T-helper 1 cell treated with Interleukin-12 subunit alpha and Interleukin-12 subunit beta and Interleukin-4 antibody, amounts not matched to agents 30 μg/mL and 1 μg/mL, for 36 hours (primary cell): ENCODE data around the gene ZNF91.
"Not testable (repeated sequence)": the region's sequence is repeated elsewhere in the genome, so short reads cannot be mapped to it uniquely, and the experiment has no call there.

Experiments
- H3K27ac Mint-ChIP-seq: one replicate; pipeline ENCODE4 v1.8.0; 2021; ENCODE audit warnings: mild to moderate bottlenecking, mixed read lengths
- H3K27me3 Mint-ChIP-seq: one replicate; pipeline ENCODE4 v1.8.0; 2021; ENCODE audit warnings: low read depth, mixed read lengths
- H3K36me3 Mint-ChIP-seq: one replicate; pipeline ENCODE4 v1.8.0; 2021; ENCODE audit warnings: low read depth, mixed read lengths
- H3K4me1 Mint-ChIP-seq: one replicate; pipeline ENCODE4 v1.8.0; 2021; ENCODE audit warnings: low read depth, mixed read lengths
- H3K4me3 Mint-ChIP-seq: one replicate; pipeline ENCODE4 v1.8.0; 2021; ENCODE audit warnings: mild to moderate bottlenecking, moderate library complexity, mixed read lengths
- H3K9me3 Mint-ChIP-seq: one replicate; pipeline ENCODE4 v1.8.0; 2021; ENCODE audit warnings: mixed read lengths

ZNF91 gene

DNA sequence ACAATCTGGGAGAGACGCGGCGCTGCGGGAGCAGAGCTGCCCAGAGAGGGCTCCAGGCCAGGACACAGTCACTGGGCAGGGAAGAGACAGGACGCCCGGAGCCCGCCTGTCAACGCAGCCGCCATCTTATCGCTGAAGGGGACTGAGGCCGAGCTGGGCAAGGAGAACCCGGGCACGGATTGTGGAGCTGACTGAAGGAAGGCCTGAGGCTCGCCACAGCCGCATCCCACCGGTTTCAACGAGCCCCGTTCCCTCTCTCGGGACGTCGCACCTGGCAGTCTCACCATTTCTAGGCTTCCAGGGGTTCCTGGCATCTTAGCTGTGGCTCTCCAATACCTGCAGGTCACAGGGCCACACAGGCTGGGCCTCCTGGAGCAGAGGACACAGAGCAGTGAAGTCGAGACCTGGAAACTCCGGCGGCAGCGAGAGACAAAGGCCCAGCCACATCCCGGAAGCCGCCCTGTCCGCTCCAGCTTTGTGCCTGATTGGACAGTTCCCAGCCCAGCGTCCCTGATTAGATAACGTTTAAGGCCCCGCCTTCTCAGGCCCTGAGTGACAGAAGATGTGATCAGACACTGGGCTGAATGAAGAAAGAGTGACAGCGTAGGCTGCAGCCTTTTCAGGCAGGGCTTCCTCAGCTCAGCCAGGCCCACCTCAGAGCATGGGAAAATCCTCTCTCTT lies at the start of gene ZNF91:
TSS of gene ZNF91 (minus strand) at position 431 of the 681 bp plus-strand sequence. CDS start at position 314, 117 bp downstream.
- H3K4me1 Mint-ChIP-seq, result peaks cover 5% of the 10 kb centered on the region
- H3K27me3 Mint-ChIP-seq, result no peaks in the 10 kb centered on the region
- peaks cover 41% of the 10 kb centered on the region for H3K9me3 Mint-ChIP-seq
- H3K36me3 Mint-ChIP-seq, result peaks cover 35% of the 10 kb centered on the region
- peak within 1 kb of the TSS; percentile 96 for H3K27ac Mint-ChIP-seq
- H3K4me3 Mint-ChIP-seq, result peak within 1 kb of the TSS; percentile 94

- no peaks in the 10 kb centered on the region for H3K4me1 Mint-ChIP-seq
- H3K27me3 Mint-ChIP-seq, result no peaks in the 10 kb centered on the region
- H3K36me3 Mint-ChIP-seq, result no peaks in the 10 kb centered on the region
- H3K27ac Mint-ChIP-seq, result no peak overlapping the region
- H3K4me3 Mint-ChIP-seq, result no peak overlapping the region
- H3K9me3 Mint-ChIP-seq, result peaks cover 88% of the 10 kb centered on the region
These were observed 45.5 kb upstream of the ZNF91 start for GRCh38 chr19:23440791-23441190.

GRCh38 chr19:23440207-23440606 lies 44.9 kb upstream of the ZNF91 start:
- Mint-ChIP-seq H3K9me3 (peaks cover 82% of the 10 kb centered on the region), H3K27me3 (no peaks in the 10 kb centered on the region), H3K36me3 (no peaks in the 10 kb centered on the region), H3K4me1 (no peaks in the 10 kb centered on the region), H3K4me3 (no peak overlapping the region), H3K27ac (no peak overlapping the region)

DNA sequence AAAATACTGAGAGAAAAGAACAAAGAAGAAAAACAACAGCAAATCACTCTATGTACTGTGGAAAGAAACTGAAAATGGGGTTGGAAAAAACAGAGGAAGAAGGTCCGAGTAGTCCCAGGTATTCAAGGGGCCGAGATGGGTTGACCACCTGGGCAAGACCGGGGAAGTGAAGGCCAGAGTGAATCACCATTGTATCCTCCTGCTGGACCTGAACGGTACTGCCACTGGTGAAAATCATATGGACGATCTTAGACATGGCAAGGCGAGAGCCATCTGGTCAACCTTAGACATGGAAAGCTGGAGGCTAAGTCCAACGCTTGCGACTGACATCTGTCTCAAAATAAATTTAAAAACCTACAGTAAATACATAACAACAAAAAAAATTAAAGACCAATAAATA lies 44.4 kb upstream of the ZNF91 start:
- Mint-ChIP-seq H3K9me3 (peaks cover 81% of the 10 kb centered on the region), H3K4me1 (no peaks in the 10 kb centered on the region), H3K36me3 (no peaks in the 10 kb centered on the region)

GRCh38 chr19:23437901-23438300 lies 42.6 kb upstream of the ZNF91 start:
- Mint-ChIP-seq H3K27ac (no peak overlapping the region), H3K9me3 (peaks cover 78% of the 10 kb centered on the region), H3K4me1 (no peaks in the 10 kb centered on the region), H3K4me3 (no peak overlapping the region), H3K27me3 (no peaks in the 10 kb centered on the region), H3K36me3 (no peaks in the 10 kb centered on the region)

More for the DNA sequence above, 44.4 kb upstream of the ZNF91 start:
- H3K27me3 Mint-ChIP-seq, result no peaks in the 10 kb centered on the region
- no peak overlapping the region for H3K4me3 Mint-ChIP-seq
- H3K27ac Mint-ChIP-seq, result no peak overlapping the region

- Mint-ChIP-seq H3K4me1 (no peaks in the 10 kb centered on the region), H3K9me3 (peaks cover 68% of the 10 kb centered on the region), H3K36me3 (no peaks in the 10 kb centered on the region), H3K27ac (no peak overlapping the region), H3K27me3 (no peaks in the 10 kb centered on the region), H3K4me3 (no peak overlapping the region)
These were observed 41.7 kb upstream of the ZNF91 start for GRCh38 chr19:23436944-23437343.

DNA sequence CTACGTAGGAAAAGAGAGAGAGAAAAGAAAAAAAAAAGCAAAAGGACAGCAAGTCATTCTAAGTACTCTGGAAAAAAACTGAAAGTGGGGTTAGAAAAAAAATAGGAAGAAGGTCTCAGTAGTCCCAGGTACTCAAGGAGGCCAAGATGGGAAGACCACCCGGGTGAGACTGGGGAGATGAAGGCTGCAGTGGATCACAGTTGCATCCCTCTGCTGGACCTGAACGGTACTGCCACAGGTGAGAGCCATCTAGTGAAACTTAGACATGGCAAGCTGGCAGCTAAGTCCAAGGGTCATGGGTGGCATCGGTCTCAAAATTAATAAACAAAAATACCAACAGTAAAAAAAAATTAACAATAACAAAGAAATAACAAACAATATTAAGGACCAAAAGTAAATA lies 41.0 kb upstream of the ZNF91 start:
- H3K4me3 Mint-ChIP-seq, result no peak overlapping the region
- no peaks in the 10 kb centered on the region for H3K4me1 Mint-ChIP-seq
- H3K9me3 Mint-ChIP-seq, result peaks cover 64% of the 10 kb centered on the region
- no peaks in the 10 kb centered on the region for H3K36me3 Mint-ChIP-seq
- H3K27ac Mint-ChIP-seq, result no peak overlapping the region
- no peaks in the 10 kb centered on the region for H3K27me3 Mint-ChIP-seq

GRCh38 chr19:23420824-23421223 lies 25.6 kb upstream of the ZNF91 start:
- peaks cover 28% of the 10 kb centered on the region for H3K9me3 Mint-ChIP-seq
- no peak overlapping the region for H3K27ac Mint-ChIP-seq
- H3K4me1 Mint-ChIP-seq, result no peaks in the 10 kb centered on the region
- H3K27me3 Mint-ChIP-seq, result peaks cover 3% of the 10 kb centered on the region
- no peak overlapping the region for H3K4me3 Mint-ChIP-seq
- H3K36me3 Mint-ChIP-seq, result no peaks in the 10 kb centered on the region

DNA sequence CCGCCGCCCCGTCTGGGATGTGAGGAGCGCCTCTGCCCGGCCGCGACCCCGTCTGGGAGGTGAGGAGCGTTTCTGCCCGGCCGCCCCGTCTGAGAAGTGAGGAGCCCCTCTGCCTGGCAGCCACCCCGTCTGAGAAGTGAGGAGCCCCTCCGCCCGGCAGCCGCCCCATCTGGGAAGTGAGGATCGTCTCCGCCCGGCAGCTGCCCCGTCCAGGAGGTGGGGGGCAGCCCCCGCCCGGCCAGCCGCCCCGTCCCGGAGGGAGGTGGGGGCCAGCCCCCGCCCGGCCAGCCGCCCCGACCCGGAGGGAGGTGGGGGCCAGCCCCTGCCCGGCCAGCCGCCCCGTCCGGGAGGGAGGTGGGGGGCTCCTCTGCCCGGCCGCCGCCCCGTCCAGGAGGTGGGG lies 24.0 kb upstream of the ZNF91 start:
- H3K9me3 Mint-ChIP-seq, result peaks cover 24% of the 10 kb centered on the region
- H3K4me1 Mint-ChIP-seq, H3K36me3 Mint-ChIP-seq, H3K4me3 Mint-ChIP-seq, H3K27ac Mint-ChIP-seq, H3K27me3 Mint-ChIP-seq: not testable (repeated sequence)

- Mint-ChIP-seq H3K36me3 (no peaks in the 10 kb centered on the region), H3K27ac (no peak overlapping the region), H3K27me3 (peaks cover 7% of the 10 kb centered on the region), H3K9me3 (peaks cover 21% of the 10 kb centered on the region), H3K4me3 (no peak overlapping the region), H3K4me1 (peaks cover 2% of the 10 kb centered on the region)
These were observed 20.4 kb upstream of the ZNF91 start for GRCh38 chr19:23415561-23416191.

- no peak overlapping the region for H3K27ac Mint-ChIP-seq
- no peaks in the 10 kb centered on the region for H3K36me3 Mint-ChIP-seq
- peak overlapping the region; percentile 7 for H3K4me3 Mint-ChIP-seq
- peaks cover 7% of the 10 kb centered on the region for H3K27me3 Mint-ChIP-seq
- H3K4me1 Mint-ChIP-seq, result peaks cover 2% of the 10 kb centered on the region
- peaks cover 22% of the 10 kb centered on the region for H3K9me3 Mint-ChIP-seq
These were observed 19.8 kb upstream of the ZNF91 start for GRCh38 chr19:23415034-23415433.

DNA sequence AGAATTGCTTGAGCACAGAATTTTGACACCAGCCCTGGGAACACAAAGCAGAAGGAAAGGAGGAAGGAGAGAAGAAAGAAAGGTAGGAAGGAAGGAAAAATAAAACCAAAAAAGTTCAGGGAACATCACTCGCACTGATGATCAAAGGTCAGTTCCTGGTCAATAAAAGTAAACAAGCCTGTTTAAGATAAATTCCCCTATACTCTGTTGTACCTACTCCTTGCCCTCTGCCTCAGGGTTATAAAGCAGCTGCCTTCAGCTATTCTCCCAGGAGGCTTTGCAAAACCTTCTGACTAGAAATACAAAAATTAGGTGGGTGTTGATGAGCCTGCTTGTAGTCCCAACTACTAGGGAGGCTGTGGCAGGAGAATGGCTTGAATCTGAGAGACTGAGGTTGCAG lies 14.9 kb upstream of the ZNF91 start:
- H3K4me3 Mint-ChIP-seq, result no peak overlapping the region
- no peak overlapping the region for H3K27ac Mint-ChIP-seq
- peaks cover 2% of the 10 kb centered on the region for H3K4me1 Mint-ChIP-seq
- peaks cover 3% of the 10 kb centered on the region for H3K36me3 Mint-ChIP-seq
- H3K27me3 Mint-ChIP-seq, result peaks cover 3% of the 10 kb centered on the region
- peaks cover 53% of the 10 kb centered on the region for H3K9me3 Mint-ChIP-seq

DNA sequence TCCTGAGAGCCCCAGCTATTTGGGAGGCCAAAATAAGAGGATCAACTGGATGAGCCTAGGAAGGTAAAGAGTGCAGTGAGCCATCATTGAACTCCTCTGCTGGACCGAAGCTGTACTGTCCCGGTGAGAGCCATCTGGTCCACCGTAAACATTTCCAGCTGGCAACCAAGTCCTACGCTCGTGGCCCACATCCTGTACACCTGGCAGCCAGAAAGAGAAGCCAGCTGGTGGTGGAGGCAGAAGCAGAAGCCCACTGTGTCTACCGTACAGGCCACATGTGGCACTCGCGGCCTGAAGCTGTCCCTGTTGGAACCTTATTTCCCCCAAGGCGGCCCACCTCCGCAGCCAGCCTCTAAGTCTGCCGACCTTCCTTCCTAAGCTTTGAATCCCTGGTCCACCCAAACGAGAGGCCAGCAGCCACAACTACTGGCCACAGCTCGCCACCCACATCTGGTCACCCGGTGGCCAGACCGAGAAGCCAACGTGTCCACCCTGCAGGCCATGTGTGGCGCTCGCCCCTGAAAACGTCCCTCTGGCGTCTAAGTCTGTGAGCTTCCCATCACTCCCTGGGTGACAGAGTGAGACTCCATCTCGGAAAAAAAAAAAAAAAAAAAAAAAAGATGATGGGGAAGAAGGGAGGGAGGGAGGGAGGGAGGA lies 14.2 kb upstream of the ZNF91 start:
- Mint-ChIP-seq H3K4me1 (no peaks in the 10 kb centered on the region), H3K4me3 (no peak overlapping the region), H3K27ac (no peak overlapping the region), H3K27me3 (no peaks in the 10 kb centered on the region), H3K9me3 (peaks cover 53% of the 10 kb centered on the region), H3K36me3 (peaks cover 3% of the 10 kb centered on the region)

GRCh38 chr19:23407616-23408133 lies 12.4 kb upstream of the ZNF91 start:
- Mint-ChIP-seq H3K4me1 (no peaks in the 10 kb centered on the region), H3K27ac (no peak overlapping the region), H3K4me3 (no peak overlapping the region), H3K27me3 (no peaks in the 10 kb centered on the region), H3K36me3 (peaks cover 3% of the 10 kb centered on the region), H3K9me3 (peaks cover 50% of the 10 kb centered on the region)

DNA sequence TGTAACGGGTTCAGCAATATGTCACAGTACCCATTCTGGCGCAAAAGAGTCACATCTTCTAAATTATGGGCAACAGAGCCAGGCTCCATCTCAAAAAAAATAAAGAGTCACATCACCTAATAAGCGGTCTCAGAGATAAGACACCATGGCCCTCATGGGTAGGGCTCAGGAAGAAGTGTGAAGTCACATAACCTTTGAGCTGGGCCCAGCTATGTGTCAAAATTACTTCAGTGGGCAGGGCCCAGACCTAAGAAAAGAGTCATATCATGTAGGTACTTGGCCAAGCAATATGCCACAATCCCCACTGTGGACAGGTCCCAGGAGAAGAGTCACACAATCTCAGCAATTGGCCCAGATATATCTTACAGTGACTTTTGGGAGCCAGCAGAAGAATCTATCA lies 11.4 kb upstream of the ZNF91 start:
- peaks cover 55% of the 10 kb centered on the region for H3K9me3 Mint-ChIP-seq

More for the DNA sequence above, 11.4 kb upstream of the ZNF91 start:
- Mint-ChIP-seq H3K27ac (no peak overlapping the region), H3K4me1 (no peaks in the 10 kb centered on the region), H3K4me3 (no peak overlapping the region), H3K36me3 (peaks cover 3% of the 10 kb centered on the region), H3K27me3 (no peaks in the 10 kb centered on the region)
